Thyroid gland (tissue), 4 donors: Measurements from ENCODE around the gene PRKCZ. TPM values are rescaled to one million over a fixed set of nuclear protein-coding genes. Genes with fewer than 3 reads are reported as not detected.
A peak's percentile ranks its signal among the peaks of the same experiment; 100 is the strongest.
"Not testable (repeated sequence)": the region's sequence is repeated elsewhere in the genome, so short reads cannot be mapped to it uniquely, and the experiment has no call there.

Source experiments
- DNase-seq, 2 donors: peaks; one replicate each; pipeline ENCODE4 v3.0.0-alpha.2; 2019
- H3K27ac ChIP-seq, 3 donors: fragments of 200-600 bp; sonication (generic); 1 replicate in 2 of 3; 2 replicates in 1 of 3; pipeline ENCODE4 v1.5.1; 2016 to 2019; ENCODE audit warnings: mild to moderate bottlenecking in 1 of 3, moderate library complexity in 1 of 3
- H3K27me3 ChIP-seq: fragments of 200-600 bp; sonication (generic); one replicate; pipeline ENCODE4 v1.5.1; 2019
- H3K36me3 ChIP-seq, 2 donors: fragments of 200-600 bp; sonication (generic); one replicate each; pipeline ENCODE4 v1.5.1; 2016 to 2019
- H3K4me1 ChIP-seq, 2 donors: fragments of 200-600 bp; sonication (generic); one replicate each; pipeline ENCODE4 v1.5.1; 2017 to 2019
- H3K4me3 ChIP-seq, 3 donors: fragments of 200-600 bp; sonication (generic); replicated peaks in 1 of 3; 1 replicate in 2 of 3; 2 replicates in 1 of 3; pipeline ENCODE4 v1.5.1; 2016; ENCODE audit warnings: mild to moderate bottlenecking in 1 of 3
- H3K9me3 ChIP-seq: fragments of 200-600 bp; sonication (generic); one replicate; pipeline ENCODE4 v1.5.1; 2017
- POLR2A ChIP-seq, 2 donors: fragments of 450-650 bp; IDR thresholded peaks; one replicate each; pipeline ENCODE4 v1.6.1; 2017; ENCODE audit warnings: antibody characterized with exemption in 2 of 2, mild to moderate bottlenecking in 2 of 2, moderate library complexity in 1 of 2
- whole genome bisulfite sequencing, 2 donors: methylation state at CpG; one replicate each; pipeline ENCODE4 v1.1.5; 2017; 5-methylcytosine and 5-hydroxymethylcytosine counted together
- intact Hi-C: fragments of 100-400 bp; cut with DNase I; formaldehyde crosslinking; loops from one replicate; pipeline ENCODE4 v1.15.1; 2023
- total RNA-seq, 4 donors: library from RNA; depleted of rRNA; stranded (reverse); fragments of >200 nt; gene quantifications; one replicate each; pipeline ENCODE4 v1.2.3, GENCODE V29; 2016
- TF ChIP-seq, protein P1 (sequence below), 6 experiments: fragments of 200-600 bp in 3 of 6; fragments of 450-650 bp in 3 of 6; sonication (generic) in 3 of 6; IDR thresholded peaks; one replicate each; pipeline ENCODE4 v1.5.1; 2016 to 2019; ENCODE audit warnings: antibody characterized with exemption in 6 of 6, mild to moderate bottlenecking in 2 of 6, inconsistent platforms in 1 of 6, moderate library complexity in 1 of 6

The PRKCZ gene
- total RNA-seq, 4 donors from 2014 or later = 33.6 to 53.0 (median 44.3) TPM

DNA sequence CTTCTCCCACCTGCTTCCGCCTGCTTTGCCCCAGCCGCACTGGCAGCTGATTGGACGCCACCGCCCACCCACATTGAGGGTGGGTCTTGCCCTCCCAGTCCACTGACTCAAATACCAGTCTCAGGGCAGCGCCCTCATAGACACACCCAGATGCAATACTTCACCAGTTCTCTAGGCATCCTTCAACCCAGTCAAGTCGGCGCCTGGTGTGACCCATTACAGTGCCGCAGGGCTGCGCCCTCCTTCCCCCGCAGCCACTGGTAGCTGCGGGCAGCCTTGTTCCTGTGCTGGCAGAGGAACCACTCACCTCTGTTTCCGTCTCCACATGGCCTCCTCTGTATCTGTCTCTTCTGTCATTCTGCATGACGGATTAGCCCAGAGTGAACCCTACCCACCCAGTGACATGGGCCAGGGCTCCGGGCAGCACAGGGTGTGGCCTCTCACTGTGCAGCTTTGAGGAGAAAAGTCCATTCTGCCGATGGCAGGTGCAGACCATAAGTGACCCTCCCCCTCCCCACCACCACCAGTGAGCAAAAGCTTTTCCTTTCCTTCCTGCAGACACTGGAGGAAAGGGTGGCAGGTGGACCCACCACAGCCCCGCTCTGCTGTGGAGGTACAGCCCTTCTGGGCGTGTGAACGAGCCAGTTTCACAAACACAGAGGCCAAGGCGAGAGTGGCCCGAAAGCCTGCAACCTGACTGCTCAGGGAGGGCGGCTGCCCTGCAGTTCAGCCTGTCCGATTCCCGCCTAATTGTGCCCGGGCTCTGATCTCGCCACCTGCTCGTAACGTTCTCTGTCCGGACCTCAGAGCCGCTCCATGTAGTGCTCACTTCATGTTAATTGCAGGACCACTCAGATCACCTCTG, 87.3 kb downstream of the PRKCZ start:
- WGBS, 2 donors = 76 to 80% methylated on average over 14 to 29 of the region's 29 CpGs
- no peak overlapping the region for H3K27ac ChIP-seq
- TF ChIP-seq, protein P1, sequence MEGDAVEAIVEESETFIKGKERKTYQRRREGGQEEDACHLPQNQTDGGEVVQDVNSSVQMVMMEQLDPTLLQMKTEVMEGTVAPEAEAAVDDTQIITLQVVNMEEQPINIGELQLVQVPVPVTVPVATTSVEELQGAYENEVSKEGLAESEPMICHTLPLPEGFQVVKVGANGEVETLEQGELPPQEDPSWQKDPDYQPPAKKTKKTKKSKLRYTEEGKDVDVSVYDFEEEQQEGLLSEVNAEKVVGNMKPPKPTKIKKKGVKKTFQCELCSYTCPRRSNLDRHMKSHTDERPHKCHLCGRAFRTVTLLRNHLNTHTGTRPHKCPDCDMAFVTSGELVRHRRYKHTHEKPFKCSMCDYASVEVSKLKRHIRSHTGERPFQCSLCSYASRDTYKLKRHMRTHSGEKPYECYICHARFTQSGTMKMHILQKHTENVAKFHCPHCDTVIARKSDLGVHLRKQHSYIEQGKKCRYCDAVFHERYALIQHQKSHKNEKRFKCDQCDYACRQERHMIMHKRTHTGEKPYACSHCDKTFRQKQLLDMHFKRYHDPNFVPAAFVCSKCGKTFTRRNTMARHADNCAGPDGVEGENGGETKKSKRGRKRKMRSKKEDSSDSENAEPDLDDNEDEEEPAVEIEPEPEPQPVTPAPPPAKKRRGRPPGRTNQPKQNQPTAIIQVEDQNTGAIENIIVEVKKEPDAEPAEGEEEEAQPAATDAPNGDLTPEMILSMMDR (IDR thresholded peaks at IDR 0.05) = no peak
- no peaks in the 10 kb centered on the region for H3K27me3 ChIP-seq
- no peaks in the 10 kb centered on the region for H3K9me3 ChIP-seq
- peak in 1 of 2 donors; percentile 25 for DNase-seq
- no peaks in the 10 kb centered on the region for H3K36me3 ChIP-seq
- H3K4me1 ChIP-seq = peaks cover 7 to 23% of the 10 kb centered on the region in 2 donors
- intact Hi-C loops = no loop called here
- H3K4me3 ChIP-seq = no peak overlapping the region

DNA sequence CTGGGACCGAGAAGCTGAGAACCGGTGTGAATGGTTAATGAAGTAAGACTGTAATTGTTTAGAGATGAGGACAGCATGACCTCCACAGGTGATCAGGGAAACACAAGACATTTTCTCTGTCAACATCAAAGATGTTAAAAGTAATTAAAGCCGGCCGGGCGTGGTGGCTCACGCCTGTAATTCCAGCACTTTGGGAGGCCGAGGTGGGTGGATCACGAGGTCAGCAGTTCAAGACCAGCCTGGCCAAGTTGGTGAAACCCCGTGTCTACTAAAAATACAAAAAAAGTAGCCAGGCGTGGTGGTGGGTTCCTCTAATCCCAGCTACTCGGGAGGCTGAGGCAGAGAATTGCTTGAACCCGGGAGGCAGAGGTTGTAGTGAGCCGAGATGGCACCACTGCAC, 88.9 kb downstream of the PRKCZ start:
- DNase-seq, intact Hi-C loops, H3K9me3 ChIP-seq, H3K36me3 ChIP-seq, H3K4me3 ChIP-seq, H3K27ac ChIP-seq, H3K27me3 ChIP-seq: not testable (repeated sequence)
- WGBS, 2 donors = 88 to 89% methylated on average over 13 of the region's 13 CpGs
- peaks cover 0 to 11% of the 10 kb centered on the region in 2 donors for H3K4me1 ChIP-seq

DNA sequence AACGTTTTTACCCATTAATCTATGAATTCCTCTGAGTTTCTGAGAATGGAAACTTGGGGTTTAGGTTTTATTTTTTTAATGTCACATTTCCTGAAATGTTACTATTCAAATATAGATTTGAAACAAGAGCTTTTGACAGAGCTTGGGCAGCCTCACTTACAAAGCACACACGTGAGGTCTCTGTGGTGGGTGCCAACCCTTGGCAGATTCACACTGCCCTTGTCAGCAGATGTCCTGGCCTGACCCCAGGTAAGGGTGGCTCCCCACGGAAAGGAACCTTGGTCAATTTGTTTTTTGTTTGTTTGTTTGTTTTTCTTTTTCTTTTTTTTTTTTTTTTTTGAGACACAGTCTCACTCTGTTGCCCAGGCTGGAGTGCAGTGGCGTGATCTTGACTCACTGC, 90.8 kb downstream of the PRKCZ start:
- peaks cover 1 to 4% of the 10 kb centered on the region in 2 donors for H3K36me3 ChIP-seq
- H3K27me3 ChIP-seq = no peaks in the 10 kb centered on the region
- peaks cover 0 to 7% of the 10 kb centered on the region in 2 donors for H3K4me1 ChIP-seq
- DNase-seq = no peak
- intact Hi-C loops = no loop called here
- H3K27ac ChIP-seq = no peak overlapping the region
- TF ChIP-seq, protein P1 (IDR thresholded peaks at IDR 0.05) = no peak
- TF ChIP-seq POLR2A (IDR thresholded peaks at IDR 0.05) = no peak
- H3K4me3 ChIP-seq = no peak overlapping the region
- H3K9me3 ChIP-seq = no peaks in the 10 kb centered on the region
- 86 to 91% methylated on average over 4 of the region's 4 CpGs for WGBS, 2 donors

DNA sequence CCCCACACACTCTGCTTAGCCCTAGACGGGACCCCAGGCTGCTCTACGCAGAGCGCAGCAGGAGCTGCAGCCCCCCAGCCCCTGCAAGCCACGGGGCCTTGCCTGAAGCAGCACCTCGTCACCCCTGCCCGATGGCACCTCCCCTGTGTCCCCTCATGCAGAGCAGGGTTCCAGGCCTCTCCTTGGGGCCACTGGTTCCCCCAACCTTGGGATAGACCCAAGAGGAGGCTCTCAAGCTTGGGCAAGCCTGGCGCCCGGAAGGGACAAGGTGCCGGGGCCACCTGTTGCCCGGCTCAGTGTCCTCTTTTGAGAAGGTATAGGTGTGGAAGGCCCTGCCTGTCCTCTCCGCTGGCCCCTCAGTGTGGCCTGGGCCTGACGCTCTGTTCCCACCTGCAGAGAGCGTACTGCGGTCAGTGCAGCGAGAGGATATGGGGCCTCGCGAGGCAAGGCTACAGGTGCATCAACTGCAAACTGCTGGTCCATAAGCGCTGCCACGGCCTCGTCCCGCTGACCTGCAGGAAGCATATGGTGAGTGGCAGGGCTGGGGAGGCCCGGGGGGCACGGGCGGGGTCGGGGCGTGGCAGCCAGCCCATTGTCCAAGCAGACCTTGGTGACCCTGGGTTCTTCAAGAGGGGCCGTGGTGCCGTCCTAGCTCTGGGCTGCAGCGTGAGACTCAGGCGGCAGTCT, 93.7 kb downstream of the PRKCZ start:
- H3K36me3 ChIP-seq = peaks cover 9 to 13% of the 10 kb centered on the region in 2 donors
- TF ChIP-seq, protein P1 (IDR thresholded peaks at IDR 0.05) = no peak
- TF ChIP-seq POLR2A (IDR thresholded peaks at IDR 0.05) = no peak
- 89 to 94% methylated on average over 12 to 28 of the region's 30 CpGs for WGBS, 2 donors
- no peak overlapping the region for H3K4me3 ChIP-seq
- no peaks in the 10 kb centered on the region for H3K9me3 ChIP-seq
- DNase-seq = no peak
- no peaks in the 10 kb centered on the region for H3K27me3 ChIP-seq
- H3K27ac ChIP-seq = no peak overlapping the region
- no peaks in the 10 kb centered on the region for H3K4me1 ChIP-seq
- intact Hi-C loops = no loop called here

DNA sequence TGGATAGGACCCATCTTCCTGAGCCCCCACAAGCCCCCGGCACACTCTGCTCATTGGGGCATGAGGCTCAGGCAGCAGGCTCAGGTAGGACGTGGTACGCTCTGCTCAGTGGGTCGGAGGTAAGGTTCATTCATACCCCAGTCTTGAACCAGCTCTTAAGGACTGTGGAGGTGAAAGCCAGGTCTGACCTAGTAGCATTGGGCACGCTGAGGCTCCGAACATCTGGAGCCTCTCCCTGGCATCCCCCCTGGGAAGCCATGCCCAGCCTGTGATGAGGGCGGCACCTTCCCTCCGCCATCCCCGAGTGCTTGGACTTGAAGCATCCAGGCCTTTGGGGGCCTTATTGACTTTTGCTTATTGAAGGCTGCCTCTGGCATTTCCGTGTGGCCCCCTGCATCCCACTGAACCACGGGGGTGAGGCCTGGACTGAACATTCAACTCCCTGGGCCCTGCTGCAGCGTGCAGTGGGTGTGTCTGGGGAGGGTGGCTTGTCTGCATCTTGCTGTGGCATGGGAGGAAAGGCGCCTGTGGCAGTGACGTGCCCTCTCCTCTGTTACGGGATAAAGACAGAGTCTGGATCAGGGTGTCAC, 94.4 kb downstream of the PRKCZ start:
- H3K9me3 ChIP-seq = no peaks in the 10 kb centered on the region
- H3K36me3 ChIP-seq = peaks cover 9 to 13% of the 10 kb centered on the region in 2 donors
- no peaks in the 10 kb centered on the region for H3K4me1 ChIP-seq
- no peak for DNase-seq
- WGBS, 2 donors = 95 to 100% methylated on average over 4 to 13 of the region's 15 CpGs
- H3K27ac ChIP-seq = no peak overlapping the region
- no peaks in the 10 kb centered on the region for H3K27me3 ChIP-seq
- intact Hi-C loops = no loop called here
- no peak overlapping the region for H3K4me3 ChIP-seq
- TF ChIP-seq POLR2A (IDR thresholded peaks at IDR 0.05) = no peak
- TF ChIP-seq, protein P1 (IDR thresholded peaks at IDR 0.05) = no peak
